Right atrium auricular region (tissue), 2 donors: Measurements from ENCODE around the gene ZNF14. TPM values are rescaled to one million over a fixed set of nuclear protein-coding genes. Genes with fewer than 3 reads are reported as not detected.
"Not testable (repeated sequence)": the region's sequence is repeated elsewhere in the genome, so short reads cannot be mapped to it uniquely, and the experiment has no call there.

ENCODE experiments used
- DNase-seq: peaks from one replicate; pipeline ENCODE4 v3.0.0-alpha.2; 2019; ENCODE audit warnings: low spot score
- H3K27ac ChIP-seq, 2 donors: fragments of 200-600 bp; sonication (generic); 1 replicate in 1 of 2; 2 replicates in 1 of 2; pipeline ENCODE4 v1.5.1; 2016 to 2019
- H3K27me3 ChIP-seq, 2 donors: fragments of 200-600 bp; sonication (generic); one replicate each; pipeline versions ENCODE4 v1.5.1 to v1.6.0; 2017 to 2019
- H3K36me3 ChIP-seq: fragments of 200-600 bp; sonication (generic); one replicate; pipeline ENCODE4 v1.5.1; 2016
- H3K4me1 ChIP-seq, 2 donors: fragments of 200-600 bp; sonication (generic); one replicate each; pipeline versions ENCODE4 v1.5.1 to v1.6.0; 2017 to 2019
- H3K4me3 ChIP-seq, 2 donors: fragments of 200-600 bp; sonication (generic); 1 replicate in 1 of 2; 2 replicates in 1 of 2; pipeline ENCODE4 v1.5.1; 2017 to 2019; ENCODE audit warnings: mild to moderate bottlenecking in 1 of 2, moderate library complexity in 1 of 2
- H3K9me3 ChIP-seq, 2 donors: fragments of 200-600 bp; sonication (generic); one replicate each; pipeline ENCODE4 v1.5.1; 2019
- CTCF ChIP-seq, 2 donors: fragments of 200-600 bp; sonication (generic); IDR thresholded peaks; one replicate each; pipeline ENCODE4 v1.5.1; 2019; ENCODE audit warnings: antibody characterized with exemption in 2 of 2
- total RNA-seq, 2 donors: library from RNA; depleted of rRNA; stranded (reverse); fragments of >200 nt; gene quantifications; one replicate each; pipeline ENCODE4 v1.1.0, GENCODE V29; 2016

The ZNF14 gene
- total RNA-seq, result 1 to 10 TPM; 2.8 to 4.6 TPM

GRCh38 chr19:19732579-19733501 is at the start of gene ZNF14:
Gene ZNF14 (minus strand): TSS chr19:19733112. CDS start chr19:19732958, 154 bp downstream.
- peaks cover 12% of the 10 kb centered on the region for H3K36me3 ChIP-seq
- peak within 1 kb of the TSS; percentile 67 to 98 for H3K4me3 ChIP-seq
- peak; percentile 95 for DNase-seq
- peak within 1 kb of the TSS; percentile 77 to 87 for H3K27ac ChIP-seq
- H3K4me1 ChIP-seq, result peaks cover 0 to 10% of the 10 kb centered on the region in 2 donors
- peaks cover 0 to 18% of the 10 kb centered on the region in 2 donors for H3K9me3 ChIP-seq
- peak in 1 of 2 donors; percentile 40 for TF ChIP-seq CTCF (IDR thresholded peaks at IDR 0.05)
- no peaks in the 10 kb centered on the region for H3K27me3 ChIP-seq

- not testable (repeated sequence) for H3K9me3 ChIP-seq, H3K4me3 ChIP-seq, H3K36me3 ChIP-seq, DNase-seq, H3K27ac ChIP-seq, H3K27me3 ChIP-seq
- peaks cover 0 to 21% of the 10 kb centered on the region in 2 donors for H3K4me1 ChIP-seq
Measured at GRCh38 chr19:19781791-19782190, 48.9 kb upstream of the ZNF14 start.

- Histone ChIP-seq H3K4me1 (peaks cover 0 to 31% of the 10 kb centered on the region in 2 donors), H3K9me3 (no peaks in the 10 kb centered on the region), H3K27ac (no peak overlapping the region), H3K4me3 (no peak overlapping the region), H3K36me3 (no peaks in the 10 kb centered on the region), H3K27me3 (no peaks in the 10 kb centered on the region)
- DNase-seq, result no peak
- TF ChIP-seq CTCF (IDR thresholded peaks at IDR 0.05), result no peak
Measured at GRCh38 chr19:19778666-19779065, 45.8 kb upstream of the ZNF14 start.

- no peaks in the 10 kb centered on the region for H3K36me3 ChIP-seq
- no peak for TF ChIP-seq CTCF (IDR thresholded peaks at IDR 0.05)
- DNase-seq, result no peak
- no peaks in the 10 kb centered on the region for H3K27me3 ChIP-seq
- H3K4me3 ChIP-seq, result no peak overlapping the region
- no peak overlapping the region for H3K27ac ChIP-seq
- peaks cover 0 to 31% of the 10 kb centered on the region in 2 donors for H3K4me1 ChIP-seq
- H3K9me3 ChIP-seq, result no peaks in the 10 kb centered on the region
Measured at GRCh38 chr19:19777692-19778091, 44.8 kb upstream of the ZNF14 start.

- peak overlapping the region; percentile 77 to 79 for H3K4me3 ChIP-seq
- H3K9me3 ChIP-seq, result no peaks in the 10 kb centered on the region
- H3K4me1 ChIP-seq, result peaks cover 0 to 22% of the 10 kb centered on the region in 2 donors
- no peaks in the 10 kb centered on the region for H3K36me3 ChIP-seq
- H3K27me3 ChIP-seq, result no peaks in the 10 kb centered on the region
- peak; percentile 98 for DNase-seq
- TF ChIP-seq CTCF (IDR thresholded peaks at IDR 0.05), result no peak
- peak overlapping the region; percentile 79 to 81 for H3K27ac ChIP-seq
Measured at GRCh38 chr19:19776206-19777008, 43.5 kb upstream of the ZNF14 start.

- TF ChIP-seq CTCF (IDR thresholded peaks at IDR 0.05), result no peak
- Histone ChIP-seq H3K27ac (peak overlapping the region; percentile 79 to 81), H3K27me3 (no peaks in the 10 kb centered on the region), H3K4me3 (peak overlapping the region; percentile 77 to 79), H3K36me3 (no peaks in the 10 kb centered on the region), H3K9me3 (no peaks in the 10 kb centered on the region), H3K4me1 (peaks cover 0 to 20% of the 10 kb centered on the region in 2 donors)
- DNase-seq, result no peak
Measured at GRCh38 chr19:19775891-19776205, 42.9 kb upstream of the ZNF14 start.
